HEK293T (cell line): ENCODE data around the gene ANO7.

Source experiments
- CTCF ChIA-PET: fragments of 350-600 bp; formaldehyde crosslinking; extraction: SDS; loops from one replicate; lab custom pipeline; 2021; ENCODE audit warnings: antibody characterized with exemption, inconsistent platforms; lab: Yijun Ruan, JAX
- POLR2A ChIA-PET: fragments of 350-600 bp; formaldehyde crosslinking; extraction: SDS; loops from one replicate; lab custom pipeline; 2020; ENCODE audit warnings: antibody characterized with exemption, inconsistent platforms; lab: Yijun Ruan, JAX
- DNase-seq: peaks from one replicate; pipeline ENCODE4 v3.0.0; 2012; ENCODE audit warnings: mixed read lengths; ENCODE audit errors: extremely low spot score
- ARNT ChIP-seq: fragments of 450-650 bp; IDR thresholded peaks from 2 replicates; pipeline ENCODE4 v1.6.1; 2017; ENCODE audit warnings: mild to moderate bottlenecking
- BHLHE40 ChIP-seq: fragments of 450-650 bp; IDR thresholded peaks from 2 replicates; pipeline ENCODE4 v1.6.1; 2016; ENCODE audit warnings: mild to moderate bottlenecking, moderate library complexity, borderline replicate concordance
- CTBP1 ChIP-seq: fragments of 450-650 bp; IDR thresholded peaks from 2 replicates; pipeline ENCODE4 v1.6.1; 2016; ENCODE audit warnings: borderline replicate concordance
- ELF4 ChIP-seq: fragments of 450-650 bp; IDR thresholded peaks from 2 replicates; pipeline ENCODE4 v1.6.1; 2017; ENCODE audit warnings: antibody characterized with exemption
- FOXA1 ChIP-seq: fragments of 450-650 bp; IDR thresholded peaks from 2 replicates; pipeline ENCODE4 v1.6.1; 2016; ENCODE audit warnings: mild to moderate bottlenecking
- FOXK2 ChIP-seq: fragments of 450-650 bp; IDR thresholded peaks from 2 replicates; pipeline ENCODE4 v1.6.1; 2016; ENCODE audit warnings: mild to moderate bottlenecking
- FOXM1 ChIP-seq: fragments of 450-650 bp; IDR thresholded peaks from 2 replicates; pipeline ENCODE4 v1.6.1; 2017; ENCODE audit warnings: mild to moderate bottlenecking, borderline replicate concordance
- HDGF ChIP-seq: fragments of 450-650 bp; IDR thresholded peaks from 2 replicates; pipeline ENCODE4 v1.6.1; 2017; ENCODE audit warnings: antibody characterized with exemption, borderline replicate concordance
- L3MBTL2 ChIP-seq: fragments of 450-650 bp; conservative IDR thresholded peaks from 2 replicates; pipeline ENCODE4 v1.6.1; 2016; ENCODE audit warnings: mild to moderate bottlenecking
- LEF1 ChIP-seq: fragments of 450-650 bp; IDR thresholded peaks from 2 replicates; pipeline ENCODE4 v1.6.1; 2017; ENCODE audit warnings: mild to moderate bottlenecking, borderline replicate concordance
- NFRKB ChIP-seq: fragments of 450-650 bp; IDR thresholded peaks from 2 replicates; pipeline ENCODE4 v1.6.1; 2016; ENCODE audit warnings: mild to moderate bottlenecking, moderate library complexity
- SP1 ChIP-seq: fragments of 450-650 bp; IDR thresholded peaks from 2 replicates; pipeline ENCODE4 v1.6.1; 2017
- SUZ12 ChIP-seq: fragments of 450-650 bp; IDR thresholded peaks from 2 replicates; pipeline ENCODE4 v1.6.1; 2016; ENCODE audit warnings: mild to moderate bottlenecking
- TARDBP ChIP-seq: fragments of 450-650 bp; IDR thresholded peaks from 2 replicates; pipeline ENCODE4 v1.6.1; 2016
- ZNF384 ChIP-seq: fragments of 450-650 bp; IDR thresholded peaks from 2 replicates; pipeline ENCODE4 v1.6.1; 2016
- TF ChIP-seq, protein P1 (sequence below): fragments of 450-650 bp; IDR thresholded peaks from 2 replicates; pipeline ENCODE4 v1.6.1; 2016

Gene ANO7

DNA sequence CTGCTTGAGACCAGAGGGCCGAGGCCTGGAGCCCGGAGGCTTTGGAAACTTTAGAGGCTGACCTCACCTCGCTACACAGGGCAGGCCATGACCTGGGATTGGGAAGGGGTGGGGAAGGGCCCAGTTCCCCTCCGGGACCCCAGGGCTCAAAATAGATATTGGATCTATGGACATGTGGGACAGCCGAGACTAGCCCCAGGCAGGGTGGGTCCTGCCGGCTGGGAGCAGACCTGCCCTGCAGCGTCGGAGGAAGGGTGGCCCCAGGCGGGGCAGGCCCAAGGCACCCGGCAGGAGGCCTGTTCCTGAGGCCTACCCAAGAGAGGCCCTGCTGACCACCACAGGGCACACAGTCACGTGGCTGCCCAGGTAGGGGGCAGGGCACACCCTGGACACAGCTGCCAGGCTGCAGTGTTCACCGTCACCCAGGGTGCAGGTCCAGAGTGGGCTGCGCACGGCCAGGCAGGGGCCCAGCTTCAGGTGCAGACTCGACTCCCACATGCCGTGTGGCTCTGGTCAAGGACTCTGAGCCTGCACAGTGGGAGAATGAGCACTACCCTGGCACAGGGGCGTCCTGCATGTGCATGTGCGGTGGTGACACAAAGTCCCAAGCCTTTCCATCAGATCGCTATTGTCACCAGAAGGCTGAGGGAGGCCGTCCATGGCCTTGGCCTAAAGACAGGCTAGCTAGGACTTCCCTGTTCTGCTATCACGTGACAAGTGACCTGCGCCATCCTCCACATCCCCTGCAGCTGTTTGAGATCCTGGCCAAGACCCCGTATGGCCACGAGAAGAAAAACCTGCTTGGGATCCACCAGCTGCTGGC is 13.2 kb downstream of the ANO7 start:
- POLR2A ChIA-PET, result no interaction called here
- CTCF ChIA-PET, result no interaction called here
- DNase-seq, result no peak
- TF ChIP-seq ELF4, result no peak
- TF ChIP-seq LEF1, result no peak
- TF ChIP-seq SP1, result no peak
- no peak for TF ChIP-seq FOXA1

DNA sequence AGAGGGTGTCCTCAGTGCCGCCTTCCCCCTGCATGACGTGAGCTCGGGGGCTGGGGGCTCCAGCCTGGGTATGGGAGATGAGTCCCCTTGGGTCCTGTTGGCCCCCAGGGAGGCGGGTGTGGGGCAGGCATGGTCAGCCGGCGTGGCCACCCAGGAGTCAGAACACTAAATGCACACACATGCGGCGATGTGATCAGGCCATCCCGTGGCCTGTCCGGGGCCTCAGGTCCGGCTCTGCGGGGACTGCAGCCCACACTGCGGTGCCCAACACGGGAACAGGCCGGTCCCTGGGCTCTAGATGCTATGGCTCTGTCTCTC is 13.8 kb downstream of the ANO7 start:
- TF ChIP-seq ELF4, result no peak
- TF ChIP-seq TARDBP, result no peak
- TF ChIP-seq BHLHE40, result no peak
- no peak for TF ChIP-seq L3MBTL2
- no peak for TF ChIP-seq SP1
- no peak for TF ChIP-seq FOXK2
- POLR2A ChIA-PET, result no interaction called here
- DNase-seq, result no peak
- CTCF ChIA-PET, result no interaction called here

DNA sequence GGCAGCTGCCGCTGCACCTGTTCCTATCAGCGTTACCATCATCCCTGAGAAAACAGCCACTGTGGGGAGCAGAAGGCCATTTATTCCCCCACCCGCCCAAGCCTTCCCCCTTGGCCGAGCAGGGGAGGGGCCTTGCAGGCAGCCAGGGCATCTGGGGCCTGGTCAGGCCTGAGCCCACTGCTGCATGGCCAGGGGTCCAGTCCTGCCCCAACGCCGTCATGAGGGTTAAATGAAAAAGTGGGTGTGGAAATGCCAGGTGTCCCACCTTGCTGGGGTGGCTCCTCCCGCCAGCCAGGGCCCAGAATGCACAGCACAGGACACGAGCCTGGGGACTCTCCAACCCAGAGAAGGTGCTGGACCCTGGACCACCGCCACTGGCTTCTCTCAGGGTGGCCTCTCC is 14.2 kb downstream of the ANO7 start:
- no peak for DNase-seq
- ChIA-PET CTCF (no interaction called here), POLR2A (no interaction called here)
- TF ChIP-seq ZNF384 (no peak), NFRKB (no peak), TARDBP (no peak), LEF1 (no peak), CTBP1 (no peak), FOXM1 (no peak), HDGF (no peak), ARNT (no peak), BHLHE40 (no peak)

DNA sequence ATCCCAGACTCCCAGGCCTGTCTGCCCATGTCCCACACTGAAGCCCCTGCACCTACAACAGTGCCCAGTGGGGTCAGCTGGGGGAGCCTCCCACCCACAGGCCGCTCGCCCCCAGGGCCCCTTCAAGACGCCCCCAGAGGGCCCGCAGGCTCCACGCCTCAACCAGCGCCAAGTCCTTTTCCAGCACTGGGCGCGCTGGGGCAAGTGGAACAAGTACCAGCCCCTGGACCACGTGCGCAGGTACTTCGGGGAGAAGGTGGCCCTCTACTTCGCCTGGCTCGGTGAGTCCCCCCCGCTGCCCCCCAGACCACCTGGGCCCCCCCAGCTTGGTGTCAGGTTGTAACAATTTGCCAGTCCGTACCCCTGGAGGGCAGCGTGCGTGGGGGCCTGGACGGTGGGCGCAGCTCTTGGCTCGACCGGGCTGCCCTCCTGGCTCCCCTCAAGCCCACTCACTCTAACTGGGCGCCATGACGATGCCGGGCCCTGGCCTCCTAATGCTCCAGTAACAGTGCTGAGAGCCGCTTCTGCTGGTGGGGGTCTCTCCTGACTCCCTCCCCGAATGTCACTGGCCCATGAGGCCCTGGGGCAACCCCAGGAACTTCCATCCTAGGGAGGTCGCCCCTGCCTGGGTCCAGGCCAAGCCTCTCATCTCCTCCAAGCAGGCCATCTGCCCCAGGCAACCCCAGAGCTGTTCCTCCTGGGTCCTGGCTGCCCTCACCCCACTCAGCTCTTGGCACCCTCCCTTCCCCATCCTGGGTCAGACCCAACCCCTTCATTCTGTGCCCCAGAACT is 14.9 kb downstream of the ANO7 start:
- DNase-seq, result no peak
- ChIA-PET CTCF (no interaction called here), POLR2A (no interaction called here)
- TF ChIP-seq FOXK2, result no peak

DNA sequence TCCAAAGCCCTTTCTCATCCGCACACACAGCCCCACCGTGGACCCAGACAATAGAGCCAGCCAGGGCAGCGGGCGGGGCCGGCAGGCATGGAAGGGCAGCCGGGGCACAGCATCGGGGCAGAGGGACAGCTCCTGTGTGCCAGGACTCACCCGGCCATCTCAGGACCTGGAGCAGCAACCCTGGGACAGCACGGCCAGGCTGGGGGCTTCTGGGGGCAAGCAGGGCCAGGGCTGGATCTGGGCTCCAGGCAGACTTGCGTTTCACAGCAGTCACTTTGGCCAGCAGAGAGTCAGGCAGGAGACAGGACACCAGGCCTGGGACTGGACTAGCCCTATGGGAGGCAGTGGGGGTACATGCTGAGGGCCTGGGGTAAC is 15.5 kb downstream of the ANO7 start:
- CTCF ChIA-PET, result no interaction called here
- no peak for TF ChIP-seq LEF1
- TF ChIP-seq SP1, result no peak
- no peak for TF ChIP-seq NFRKB
- TF ChIP-seq, protein P1, sequence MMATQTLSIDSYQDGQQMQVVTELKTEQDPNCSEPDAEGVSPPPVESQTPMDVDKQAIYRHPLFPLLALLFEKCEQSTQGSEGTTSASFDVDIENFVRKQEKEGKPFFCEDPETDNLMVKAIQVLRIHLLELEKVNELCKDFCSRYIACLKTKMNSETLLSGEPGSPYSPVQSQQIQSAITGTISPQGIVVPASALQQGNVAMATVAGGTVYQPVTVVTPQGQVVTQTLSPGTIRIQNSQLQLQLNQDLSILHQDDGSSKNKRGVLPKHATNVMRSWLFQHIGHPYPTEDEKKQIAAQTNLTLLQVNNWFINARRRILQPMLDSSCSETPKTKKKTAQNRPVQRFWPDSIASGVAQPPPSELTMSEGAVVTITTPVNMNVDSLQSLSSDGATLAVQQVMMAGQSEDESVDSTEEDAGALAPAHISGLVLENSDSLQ, result no peak
- TF ChIP-seq FOXA1, result no peak
- no peak for TF ChIP-seq CTBP1
- TF ChIP-seq TARDBP, result no peak
- TF ChIP-seq ARNT, result no peak
- no peak for TF ChIP-seq FOXM1
- TF ChIP-seq ZNF384, result no peak
- no peak for TF ChIP-seq SUZ12
- no peak for TF ChIP-seq HDGF
- no peak for TF ChIP-seq L3MBTL2
- no peak for TF ChIP-seq FOXK2
- TF ChIP-seq BHLHE40, result no peak
- no peak for TF ChIP-seq ELF4

DNA sequence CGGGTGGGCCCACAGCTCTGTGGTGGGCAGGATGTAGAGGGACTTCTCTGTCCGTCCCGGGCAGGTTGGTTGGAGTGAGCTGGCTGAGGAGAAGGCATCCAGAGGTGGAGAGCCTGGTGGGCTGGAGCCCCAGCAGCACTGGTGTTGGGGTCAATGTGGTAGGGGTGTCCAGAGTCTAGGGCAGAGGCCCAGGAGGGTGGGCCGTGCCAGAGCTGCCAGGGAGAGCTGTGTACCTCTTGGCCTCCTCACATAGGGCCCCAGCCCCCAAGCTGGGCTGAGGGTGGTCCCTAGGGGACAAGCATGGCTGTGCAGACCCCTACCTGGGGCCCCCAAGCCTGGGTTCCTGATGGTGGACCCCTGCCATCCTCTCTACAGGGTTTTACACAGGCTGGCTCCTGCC is 16.0 kb downstream of the ANO7 start:
- DNase-seq, result no peak
- CTCF ChIA-PET, result no interaction called here
- TF ChIP-seq FOXM1, result no peak
- no peak for TF ChIP-seq CTBP1
- POLR2A ChIA-PET, result no interaction called here

More for the DNA sequence above, 15.5 kb downstream of the ANO7 start:
- no peak for DNase-seq
- POLR2A ChIA-PET, result no interaction called here

DNA sequence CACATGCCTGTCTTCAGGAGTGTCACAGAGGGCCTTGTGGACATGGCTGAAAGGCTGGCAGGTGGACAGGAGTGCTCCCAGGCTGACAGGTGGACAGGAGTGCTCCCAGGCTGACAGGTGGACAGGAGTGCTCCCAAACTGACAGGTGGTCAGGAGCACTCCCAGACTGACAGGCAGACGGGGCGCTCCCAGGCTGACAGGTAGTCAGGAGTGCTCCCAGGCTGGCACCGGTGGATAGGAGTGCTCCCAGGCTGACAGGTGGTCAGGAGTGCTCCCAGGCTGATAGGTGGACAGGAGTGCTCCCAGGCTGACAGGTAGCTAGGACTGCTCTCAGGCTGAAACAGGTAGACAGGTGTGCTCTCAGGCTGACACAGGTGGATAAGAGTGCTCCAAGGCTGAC is 16.6 kb downstream of the ANO7 start:
- TF ChIP-seq ZNF384 (no peak), L3MBTL2 (no peak), NFRKB (no peak), CTBP1 (no peak), BHLHE40 (no peak), FOXA1 (no peak), SUZ12 (no peak), LEF1 (no peak), ELF4 (no peak), TARDBP (no peak), FOXK2 (no peak), SP1 (no peak), HDGF (no peak)
- TF ChIP-seq, protein P1, result no peak
- ChIA-PET POLR2A (no interaction called here), CTCF (no interaction called here)
- no peak for DNase-seq
